PC-3 (cell line): ENCODE data around the gene INTS6L. TPM values are rescaled to one million over a fixed set of nuclear protein-coding genes. Genes with fewer than 3 reads are reported as not detected.
A peak's percentile ranks its signal among the peaks of the same experiment; 100 is the strongest.

ENCODE experiments used
- ATAC-seq: fragments of 200-7000 bp; cut with Tn5 transposase; 2 replicates; pipeline ENCODE4 v1.9.1; 2020; ENCODE audit warnings: mild to moderate bottlenecking, moderate library complexity
- BruUV-seq: library from RNA; stranded (reverse); fragments of 400-500 nt; replicated peaks from 2 replicates; lab custom pipeline; 2021; lab: Mats Ljungman, UMichigan
- CTCF ChIA-PET: fragments of 300-600 bp; sonication (Branson Sonifier 250); formaldehyde crosslinking; loops from one replicate; lab custom pipeline; 2022; ENCODE audit warnings: antibody characterized with exemption; lab: Charles Lee
- POLR2A ChIA-PET: fragments of 300-600 bp; sonication (Branson Sonifier 250); formaldehyde crosslinking; loops from one replicate; lab custom pipeline; 2022; ENCODE audit warnings: antibody characterized with exemption; ENCODE audit not compliant: unreplicated experiment; lab: Charles Lee
- DNase-seq: peaks from one replicate; pipeline ENCODE4 v3.0.0-alpha.2; 2015
- H2AFZ ChIP-seq: fragments of 300-600 bp; sonication (generic); 2 replicates; pipeline ENCODE4 v1.6.0; 2016; ENCODE audit warnings: antibody characterized with exemption, low read length
- H3F3A ChIP-seq: fragments of 300-600 bp; sonication (generic); one replicate; pipeline ENCODE4 v1.6.0; 2017; ENCODE audit warnings: antibody characterized with exemption, low read length, control low read depth, mild to moderate bottlenecking; ENCODE audit not compliant: unreplicated experiment
- H3K27ac ChIP-seq: fragments of 300-600 bp; sonication (generic); 2 replicates; pipeline ENCODE4 v1.5.1; 2016; ENCODE audit warnings: mild to moderate bottlenecking, low read length
- H3K27me3 ChIP-seq: fragments of 300-600 bp; sonication (generic); 2 replicates; pipeline ENCODE4 v1.6.1; 2016; ENCODE audit warnings: low read length, mixed read lengths
- H3K36me3 ChIP-seq: fragments of 300-600 bp; sonication (generic); 2 replicates; pipeline ENCODE4 v1.6.1; 2016; ENCODE audit warnings: low read depth, mixed run types, low read length, mixed read lengths
- H3K4me1 ChIP-seq: fragments of 300-600 bp; sonication (generic); 2 replicates; pipeline ENCODE4 v1.5.1; 2016; ENCODE audit warnings: low read length; ENCODE audit not compliant: insufficient read depth
- H3K4me2 ChIP-seq: fragments of 300-600 bp; sonication (generic); 2 replicates; pipeline ENCODE4 v1.6.0; 2016; ENCODE audit warnings: low read length
- H3K4me3 ChIP-seq: fragments of 300-600 bp; sonication (generic); 2 replicates; pipeline ENCODE4 v1.5.1; 2016; ENCODE audit warnings: mild to moderate bottlenecking, low read length, mixed read lengths
- H3K79me2 ChIP-seq: fragments of 300-600 bp; sonication (generic); 2 replicates; pipeline ENCODE4 v1.6.1; 2017; ENCODE audit warnings: low read length, mixed read lengths
- H3K9ac ChIP-seq: fragments of 300-600 bp; sonication (generic); 2 replicates; pipeline ENCODE4 v1.6.0; 2016; ENCODE audit warnings: mild to moderate bottlenecking, low read length
- H3K9me2 ChIP-seq: fragments of 300-600 bp; sonication (generic); replicated peaks from 2 replicates; pipeline ENCODE4 v1.6.1; 2016; ENCODE audit warnings: mixed run types, low read length, mixed read lengths
- H3K9me3 ChIP-seq: fragments of 300-600 bp; sonication (generic); 2 replicates; pipeline ENCODE4 v1.6.1; 2016; ENCODE audit warnings: low read length, mixed read lengths
- H4K20me1 ChIP-seq: fragments of 300-600 bp; sonication (generic); 2 replicates; pipeline ENCODE4 v1.6.1; 2016; ENCODE audit warnings: low read length, mixed read lengths
- CTCF ChIP-seq: fragments of 300-600 bp; sonication (generic); conservative IDR thresholded peaks from 2 replicates; pipeline ENCODE4 v1.5.1; 2017; ENCODE audit warnings: antibody characterized with exemption, low read depth, mild to moderate bottlenecking, low read length
- EZH2 ChIP-seq: fragments of 300-600 bp; sonication (generic); IDR thresholded peaks from one replicate; pipeline ENCODE4 v1.6.1; 2017; ENCODE audit warnings: antibody characterized with exemption, mild to moderate bottlenecking, low read length; ENCODE audit not compliant: unreplicated experiment
- EZH2phosphoT487 ChIP-seq: fragments of 300-600 bp; sonication (generic); IDR thresholded peaks from 2 replicates; pipeline ENCODE4 v1.6.1; 2018; ENCODE audit warnings: mild to moderate bottlenecking, antibody characterized with exemption, low read length, borderline replicate concordance
- intact Hi-C: fragments of 100-400 bp; cut with micrococcal nuclease; formaldehyde crosslinking; loops from 2 replicates; pipeline ENCODE4 v1.9.0; 2023
- total RNA-seq: library from RNA; depleted of rRNA; stranded (reverse); fragments of >200 nt; gene quantifications from 2 replicates; pipeline ENCODE4 v1.2.3, GENCODE V29; 2014

INTS6L gene
- total RNA-seq, 1 experiment from 2014 or later: 4.1 TPM

GRCh38 chrX:135522132-135522530, 1.7 kb downstream of the INTS6L start:
- BruUV-seq: TSS peak; percentile 65
- H3K27ac ChIP-seq: peak overlapping the region; percentile 27
- peak; percentile 31; the same call in 1 of the 2 replicates for ATAC-seq
- peaks cover 8% of the 10 kb centered on the region for H3K4me1 ChIP-seq
- no peaks in the 10 kb centered on the region for H3K36me3 ChIP-seq
- no peaks in the 10 kb centered on the region for H4K20me1 ChIP-seq
- ChIA-PET CTCF (interaction anchor here (0.6 kb wide), 1 partner anchor 1709 kb away, joined by 3 read pairs; no protein-coding TSS in a partner anchor), POLR2A (no interaction called here)
- peak overlapping the region; percentile 84 for H3K4me3 ChIP-seq
- DNase-seq: no peak
- H3K9ac ChIP-seq: peak overlapping the region; percentile 76
- H3K4me2 ChIP-seq: peak overlapping the region; percentile 99
- H3K9me2 ChIP-seq: no peaks in the 10 kb centered on the region
- no peaks in the 10 kb centered on the region for H3K27me3 ChIP-seq
- H2AFZ ChIP-seq: peak overlapping the region; percentile 93
- intact Hi-C loops: loop anchor here (5.0 kb wide), 1 partner anchor 40 kb away; no protein-coding TSS in a partner anchor
- H3K9me3 ChIP-seq: no peaks in the 10 kb centered on the region
- no peaks in the 10 kb centered on the region for H3K79me2 ChIP-seq
- H3F3A ChIP-seq: no peaks in the 10 kb centered on the region
- no peak for TF ChIP-seq EZH2
- no peak for TF ChIP-seq EZH2phosphoT487
- no peak for TF ChIP-seq CTCF

- no peaks in the 10 kb centered on the region for H3K9me3 ChIP-seq
- no peak overlapping the region for H3K9ac ChIP-seq
- ATAC-seq: no peak
- no peaks in the 10 kb centered on the region for H3K79me2 ChIP-seq
- no peak overlapping the region for H3K27ac ChIP-seq
- H2AFZ ChIP-seq: no peak overlapping the region
- no peaks in the 10 kb centered on the region for H3K9me2 ChIP-seq
- DNase-seq: no peak
- H3F3A ChIP-seq: no peaks in the 10 kb centered on the region
- H4K20me1 ChIP-seq: no peaks in the 10 kb centered on the region
- POLR2A ChIA-PET: no interaction called here
- H3K4me2 ChIP-seq: peak overlapping the region; percentile 99
- CTCF ChIA-PET: no interaction called here
- peaks cover 8% of the 10 kb centered on the region for H3K4me1 ChIP-seq
- intact Hi-C loops: loop anchor here (5.0 kb wide), 1 partner anchor 41 kb away; no protein-coding TSS in a partner anchor
- no peaks in the 10 kb centered on the region for H3K36me3 ChIP-seq
- TF ChIP-seq CTCF: no peak
- TF ChIP-seq EZH2: no peak
- no peak for TF ChIP-seq EZH2phosphoT487
- no peak overlapping the region for H3K4me3 ChIP-seq
- BruUV-seq: no TSS peak
- H3K27me3 ChIP-seq: no peaks in the 10 kb centered on the region
Observed at GRCh38 chrX:135522878-135523693, 2.6 kb downstream of the INTS6L start.

GRCh38 chrX:135528254-135528653, 7.8 kb downstream of the INTS6L start:
- H3K27ac ChIP-seq: no peak overlapping the region
- H3K9me2 ChIP-seq: no peaks in the 10 kb centered on the region
- intact Hi-C loops: no loop called here
- H3K36me3 ChIP-seq: no peaks in the 10 kb centered on the region
- BruUV-seq: no TSS peak
- ChIA-PET POLR2A (no interaction called here), CTCF (no interaction called here)
- no peaks in the 10 kb centered on the region for H3K4me1 ChIP-seq
- H3K4me3 ChIP-seq: no peak overlapping the region
- no peak overlapping the region for H3K4me2 ChIP-seq
- TF ChIP-seq CTCF: no peak
- TF ChIP-seq EZH2phosphoT487: no peak
- no peak for TF ChIP-seq EZH2
- no peak for DNase-seq
- H3K9ac ChIP-seq: no peak overlapping the region
- ATAC-seq: no peak
- no peaks in the 10 kb centered on the region for H3F3A ChIP-seq
- H4K20me1 ChIP-seq: no peaks in the 10 kb centered on the region
- H3K9me3 ChIP-seq: no peaks in the 10 kb centered on the region
- no peak overlapping the region for H2AFZ ChIP-seq
- no peaks in the 10 kb centered on the region for H3K27me3 ChIP-seq
- H3K79me2 ChIP-seq: no peaks in the 10 kb centered on the region
